HepG2 (cell line): ENCODE measurements around the gene SDR42E2. TPM values are rescaled to one million over a fixed set of nuclear protein-coding genes. Genes with fewer than 3 reads are reported as not detected.

Experiments used
- ATAC-seq: fragments of 200-7000 bp; cut with Tn5 transposase; 3 replicates; pipeline ENCODE4 v1.9.1; 2020; ENCODE audit warnings: mild to moderate bottlenecking, moderate library complexity
- BruUV-seq: library from RNA; stranded (reverse); fragments of 400-500 nt; replicated peaks from 2 replicates; lab custom pipeline; 2021; lab: Mats Ljungman, UMichigan
- CTCF ChIA-PET: fragments of 300-600 bp; formaldehyde crosslinking; extraction: SDS; loops from one replicate; lab custom pipeline; 2021; ENCODE audit warnings: low total read pairs, inconsistent platforms, low intra/inter-chr PET ratio; lab: Yijun Ruan, JAX
- POLR2A ChIA-PET: fragments of 350-600 bp; sonication (Branson Sonifier 250); formaldehyde crosslinking; loops from one replicate; lab custom pipeline; 2020; ENCODE audit warnings: antibody characterized with exemption, inconsistent platforms; lab: Yijun Ruan, JAX
- DNase-seq: peaks from one replicate; pipeline ENCODE4 v3.0.0-alpha.2; 2015; ENCODE audit warnings: low spot score
- FAIRE-seq: peaks from 3 replicates; lab custom pipeline; 2011; peaks lifted over from hg19 to GRCh38; lab: Jason Lieb, UNC
- H2AFZ ChIP-seq: one replicate; pipeline ENCODE4 v1.6.1; 2011; ENCODE audit warnings: low read length, inconsistent platforms
- H3K27ac ChIP-seq: fragments of 300-600 bp; 3 replicates; pipeline ENCODE4 v1.8.0; 2011; ENCODE audit warnings: mixed run types, mild to moderate bottlenecking, mixed read lengths, low read length, inconsistent platforms; ENCODE audit not compliant: insufficient read depth; ENCODE audit errors: extremely low read length
- H3K27me3 ChIP-seq, 2 experiments: fragments of 200-600 bp in 1 of 2; 2 replicates in 1 of 2; 3 replicates in 1 of 2; pipeline versions ENCODE4 v1.6.0 to v1.8.0; 2011; ENCODE audit warnings: low read length in 2 of 2, mild to moderate bottlenecking in 2 of 2, moderate library complexity in 2 of 2, inconsistent platforms in 1 of 2; ENCODE audit not compliant: insufficient read depth in 2 of 2, control insufficient read depth in 1 of 2
- H3K36me3 ChIP-seq, 2 experiments: fragments of 200-600 bp in 1 of 2; replicated peaks in 1 of 2; 2 replicates in 1 of 2; 3 replicates in 1 of 2; pipeline versions ENCODE4 v1.5.1 to v1.8.0; 2011; ENCODE audit warnings: low read length in 2 of 2, inconsistent platforms in 1 of 2; ENCODE audit not compliant: insufficient read depth in 2 of 2, control insufficient read depth in 1 of 2
- H3K4me1 ChIP-seq: 2 replicates; pipeline ENCODE4 v1.5.1; 2012; ENCODE audit warnings: low read length, inconsistent platforms; ENCODE audit not compliant: insufficient read depth
- H3K4me2 ChIP-seq: 2 replicates; pipeline ENCODE4 v1.6.0; 2011; ENCODE audit warnings: low read depth, low read length, inconsistent platforms
- H3K4me3 ChIP-seq, 3 experiments: fragments of 200-600 bp in 1 of 3; sonication (generic), shearing (Covaris generic) in 1 of 3; replicated peaks in 1 of 3; 2 replicates each; pipeline ENCODE4 v1.5.1; 2011 to 2016; ENCODE audit warnings: low read length in 3 of 3, inconsistent platforms in 2 of 3, low read depth in 2 of 3, mild to moderate bottlenecking in 2 of 3, control low read depth in 1 of 3, mixed read lengths in 1 of 3; ENCODE audit not compliant: insufficient read depth in 1 of 3
- H3K79me2 ChIP-seq: one replicate; pipeline ENCODE4 v1.6.1; 2011; ENCODE audit warnings: low read length, inconsistent platforms; ENCODE audit not compliant: insufficient read depth
- H3K9ac ChIP-seq: 2 replicates; pipeline ENCODE4 v1.6.0; 2011; ENCODE audit warnings: mild to moderate bottlenecking, low read depth, low read length, inconsistent platforms; ENCODE audit not compliant: insufficient read depth
- H3K9me3 ChIP-seq: 2 replicates; pipeline ENCODE4 v1.5.1; 2012; ENCODE audit warnings: mild to moderate bottlenecking, low read length
- H4K20me1 ChIP-seq: 2 replicates; pipeline ENCODE4 v1.6.0; 2011; ENCODE audit warnings: inconsistent platforms, mild to moderate bottlenecking, low read length, moderate library complexity; ENCODE audit not compliant: insufficient read depth
- DNMT1 ChIP-seq: sonication (generic); formaldehyde crosslinking; IDR thresholded peaks from 2 replicates; pipeline ENCODE4 v1.5.1; 2020; ENCODE audit warnings: mild to moderate bottlenecking, missing genetic modification reagents
- GPBP1L1 ChIP-seq: sonication (generic); formaldehyde crosslinking; IDR thresholded peaks from 2 replicates; pipeline ENCODE4 v1.5.0; 2020; ENCODE audit warnings: mild to moderate bottlenecking, missing genetic modification reagents
- HOMEZ ChIP-seq: IDR thresholded peaks from 2 replicates; pipeline ENCODE4 v1.6.1; 2016; ENCODE audit warnings: low read depth
- MAFF ChIP-seq: IDR thresholded peaks from 2 replicates; pipeline ENCODE4 v1.6.1; 2011; ENCODE audit warnings: low read depth, low read length, improper control_type of control experiment
- NFYC ChIP-seq: IDR thresholded peaks from 2 replicates; pipeline ENCODE4 v1.6.1; 2016; ENCODE audit warnings: missing genetic modification reagents, missing compliant biosample characterization
- NKX3-1 ChIP-seq: sonication (generic); formaldehyde crosslinking; IDR thresholded peaks from 2 replicates; pipeline ENCODE4 v1.5.0; 2020; ENCODE audit warnings: missing genetic modification reagents
- PREB ChIP-seq: sonication (generic); formaldehyde crosslinking; IDR thresholded peaks from 2 replicates; pipeline ENCODE4 v1.4.0; 2020; ENCODE audit warnings: missing genetic modification reagents
- RARG ChIP-seq: sonication (generic); formaldehyde crosslinking; IDR thresholded peaks from 2 replicates; pipeline ENCODE4 v1.4.0; 2020; ENCODE audit warnings: low read depth, mild to moderate bottlenecking, missing genetic modification reagents
- SIN3A ChIP-seq: IDR thresholded peaks from 2 replicates; pipeline ENCODE4 v1.6.1; 2011; ENCODE audit warnings: low read depth, mild to moderate bottlenecking, control low read depth, low read length, borderline replicate concordance
- SMYD3 ChIP-seq: sonication (generic); formaldehyde crosslinking; IDR thresholded peaks from 2 replicates; pipeline ENCODE4 v1.8.1; 2023; ENCODE audit warnings: mild to moderate bottlenecking, missing genetic modification reagents
- SP4 ChIP-seq: sonication (generic); formaldehyde crosslinking; IDR thresholded peaks from 2 replicates; pipeline ENCODE4 v1.8.1; 2023; ENCODE audit warnings: mild to moderate bottlenecking, missing genetic modification reagents
- TBP ChIP-seq: sonication (generic); formaldehyde crosslinking; IDR thresholded peaks from 2 replicates; pipeline ENCODE4 v1.5.0; 2020; ENCODE audit warnings: missing genetic modification reagents
- YY1 ChIP-seq: IDR thresholded peaks from 2 replicates; pipeline ENCODE4 v1.6.1; 2011; ENCODE audit warnings: low read length, low read depth, moderate library complexity, mild to moderate bottlenecking; ENCODE audit not compliant: insufficient read depth, insufficient replicate concordance
- ZFP62 ChIP-seq: sonication (generic); formaldehyde crosslinking; IDR thresholded peaks from 2 replicates; pipeline ENCODE4 v1.4.0; 2020; ENCODE audit warnings: missing genetic modification reagents
- ZFX ChIP-seq: sonication (generic); formaldehyde crosslinking; IDR thresholded peaks from 2 replicates; pipeline ENCODE4 v1.4.0; 2020; ENCODE audit warnings: mild to moderate bottlenecking, low read depth, missing genetic modification reagents, moderate library complexity
- ZNF432 ChIP-seq: sonication (generic); formaldehyde crosslinking; IDR thresholded peaks from 2 replicates; pipeline ENCODE4 v1.5.0; 2020; ENCODE audit warnings: missing genetic modification reagents, mild to moderate bottlenecking, borderline replicate concordance
- ZNF724P ChIP-seq: sonication (generic); formaldehyde crosslinking; IDR thresholded peaks from 2 replicates; pipeline ENCODE4 v1.8.0; 2022; ENCODE audit warnings: missing genetic modification reagents, borderline replicate concordance
- ZNF768 ChIP-seq: sonication (generic); formaldehyde crosslinking; IDR thresholded peaks from 2 replicates; pipeline ENCODE4 v1.4.0; 2020; ENCODE audit warnings: missing genetic modification reagents
- ZSCAN21 ChIP-seq: sonication (generic); formaldehyde crosslinking; IDR thresholded peaks from 2 replicates; pipeline ENCODE4 v1.8.0; 2022; ENCODE audit warnings: mild to moderate bottlenecking, missing genetic modification reagents, moderate library complexity, borderline replicate concordance
- WGBS: methylation state at CpG from one replicate; pipeline ENCODE4 v1.1.6; 2017; ENCODE audit warnings: low lambda C conversion rate; 5-methylcytosine and 5-hydroxymethylcytosine counted together
- in situ Hi-C: cut with HindIII; loops from 2 replicates; pipeline ENCODE4 v1.10.0; 2017; ENCODE audit warnings: low pct_unique_long_range_greater_than_20kb; ENCODE audit not compliant: extremely low pct_ligation_motif_present
- intact Hi-C: fragments of 100-400 bp; cut with micrococcal nuclease; formaldehyde crosslinking; loops from one replicate; pipeline ENCODE4 v1.10.0; 2022; ENCODE audit not compliant: unreplicated experiment
- polyA plus RNA-seq, 8 experiments: library from polyadenylated mRNA; depleted of rRNA in 3 of 8; stranded (reverse) in 7 of 8; unstranded in 1 of 8; fragments of >200 nt; fragmentation: Illumina TruSeq in 4 of 8; extraction: Trizol in 4 of 8; gene quantifications; 2 replicates each; pipeline versions ENCODE4 v1.2.1 to v1.2.3, GENCODE V29; 2011 to 2016; ENCODE audit warnings: low read depth in 4 of 8, missing spikeins in 1 of 8, mixed read lengths in 1 of 8; ENCODE audit not compliant: insufficient read depth in 1 of 8
- total RNA-seq, 5 experiments: library from RNA; depleted of rRNA; stranded (reverse); fragments of >200 nt; fragmentation: Illumina TruSeq; extraction: Trizol; gene quantifications; 2 replicates each; pipeline ENCODE4 v1.2.3, GENCODE V29; 2016; ENCODE audit warnings: low read depth in 1 of 5

The SDR42E2 gene
- total and polyA plus RNA-seq, 2 of the 13 experiments (the other 11 are each of a cell fraction or from before 2014, with no cell fraction given), result 0.05 to 0.11 TPM

- Histone ChIP-seq H3K36me3 (peaks cover 11 to 38% of the 10 kb centered on the region in 2 experiments), H3K4me2 (no peak overlapping the region), H3K79me2 (peaks cover 12% of the 10 kb centered on the region), H4K20me1 (no peaks in the 10 kb centered on the region), H3K27me3 (no peaks in the 10 kb centered on the region), H2AFZ (no peak overlapping the region), H3K9ac (no peak overlapping the region), H3K4me3 (no peak overlapping the region), H3K4me1 (peaks cover 23% of the 10 kb centered on the region), H3K9me3 (no peaks in the 10 kb centered on the region), H3K27ac (no peak overlapping the region)
- intact Hi-C loops (no loop called here), in situ Hi-C loops (no loop called here)
- ChIA-PET POLR2A (interaction anchor here (0.7 to 3.4 kb wide), 4 partner anchors 9 to 27 kb away, joined by 4 to 9 read pairs (median 4); no protein-coding TSS in a partner anchor), CTCF (no interaction called here)
- DNase-seq, result no peak
- WGBS, result 98% methylated on average over 18 of the region's 18 CpGs
- ATAC-seq, result peak; percentile 51
- FAIRE-seq, result no peak
- no TSS peak for BruUV-seq
- no peak for TF ChIP-seq GPBP1L1 (CRISPR knock-in tag)
- TF ChIP-seq MAFF, result no peak
- no peak for TF ChIP-seq RARG (CRISPR knock-in tag)
- no peak for TF ChIP-seq SP4 (CRISPR knock-in tag)
- no peak for TF ChIP-seq NKX3-1 (CRISPR knock-in tag)
- TF ChIP-seq PREB (CRISPR knock-in tag), result no peak
- no peak for TF ChIP-seq DNMT1 (CRISPR knock-in tag)
- TF ChIP-seq ZNF432 (CRISPR knock-in tag), result no peak
- no peak for TF ChIP-seq SIN3A
- peak; percentile 21; the same call in 1 of the 2 replicates for TF ChIP-seq ZNF768 (CRISPR knock-in tag)
- no peak for TF ChIP-seq ZSCAN21 (CRISPR knock-in tag)
- TF ChIP-seq ZNF724P, result 0 out of 2 replicates have a peak, but pooled peaks have one; percentile 28
- TF ChIP-seq SMYD3 (CRISPR knock-in tag), result no peak
- TF ChIP-seq ZFX (CRISPR knock-in tag), result no peak
- TF ChIP-seq ZFP62 (CRISPR knock-in tag), result no peak
- TF ChIP-seq NFYC (CRISPR knock-in tag), result 0 out of 2 replicates have a peak, but pooled peaks have one; percentile 25
- TF ChIP-seq YY1, result no peak
- TF ChIP-seq TBP, result no peak
- TF ChIP-seq HOMEZ (CRISPR knock-in tag), result no peak
Observed at GRCh38 chr16:22217890-22218730, 55.8 kb downstream of the SDR42E2 start.
